Stimulated activated CD4-positive, alpha-beta T cell treated with anti-CD3 and anti-CD28 coated beads, Interleukin-15, amount 100 ng/mL, for 48 hours (primary cell): Measurements from ENCODE around the gene GLB1L3.
"Not testable (repeated sequence)": the region's sequence is repeated elsewhere in the genome, so short reads cannot be mapped to it uniquely, and the experiment has no call there.

Experiments used
- DNase-seq, 2 donors: peaks; one replicate each; pipeline ENCODE4 v3.0.0-alpha.2; 2020; ENCODE audit warnings: low read depth in 2 of 2

GLB1L3 gene

DNA sequence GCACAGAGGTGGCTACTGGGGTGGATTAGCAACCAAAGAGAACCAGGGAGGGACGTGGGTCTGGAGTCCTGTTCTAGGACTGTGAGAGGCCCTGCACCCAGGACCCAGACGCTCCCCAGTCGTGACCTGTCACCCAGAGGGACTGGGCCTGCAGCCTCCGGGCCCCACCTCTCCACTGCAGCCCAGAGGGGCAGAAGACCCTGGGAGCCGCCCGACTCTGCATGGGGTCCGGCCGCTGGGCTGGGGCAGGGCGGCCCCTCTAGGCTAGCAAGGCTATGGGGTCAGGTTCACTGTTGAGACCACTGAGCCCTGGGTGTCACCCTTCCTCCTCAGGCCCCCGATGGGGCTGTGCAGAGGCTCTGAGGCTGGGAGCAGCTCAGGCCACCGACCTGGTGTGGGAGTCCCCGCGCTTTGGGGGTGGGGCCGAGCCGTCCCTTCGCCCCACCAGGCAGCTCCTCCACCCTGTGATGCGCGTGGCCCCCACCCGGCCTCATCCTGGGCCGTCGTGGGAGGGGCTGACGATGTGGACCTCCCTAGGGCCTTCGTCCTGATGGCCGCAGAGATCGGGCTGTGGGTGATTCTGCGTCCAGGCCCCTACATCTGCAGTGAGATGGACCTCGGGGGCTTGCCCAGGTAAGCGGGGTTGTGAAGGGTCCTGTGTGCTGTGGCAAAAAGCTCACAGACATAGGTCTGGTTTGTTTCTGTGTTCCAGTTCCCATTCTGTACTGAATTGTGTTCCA is 68.5 kb downstream of the GLB1L3 start:
- not testable (repeated sequence) for DNase-seq

DNA sequence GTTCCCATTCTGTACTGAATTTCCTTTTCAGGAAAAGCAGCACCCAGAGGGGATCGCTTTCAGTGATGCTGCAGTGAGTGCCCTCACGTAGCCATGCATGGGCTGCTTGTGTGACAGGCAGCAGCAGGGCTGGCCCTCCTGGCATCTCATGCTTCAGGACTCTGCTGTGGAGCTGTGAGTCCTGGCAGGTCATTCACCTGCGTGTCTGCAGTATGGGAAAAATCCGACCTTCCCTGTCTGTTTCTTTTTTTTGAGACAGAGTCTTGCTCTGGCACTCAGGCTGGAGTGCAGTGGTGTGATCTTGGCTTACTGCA is 69.0 kb downstream of the GLB1L3 start:
- no peak for DNase-seq

DNA sequence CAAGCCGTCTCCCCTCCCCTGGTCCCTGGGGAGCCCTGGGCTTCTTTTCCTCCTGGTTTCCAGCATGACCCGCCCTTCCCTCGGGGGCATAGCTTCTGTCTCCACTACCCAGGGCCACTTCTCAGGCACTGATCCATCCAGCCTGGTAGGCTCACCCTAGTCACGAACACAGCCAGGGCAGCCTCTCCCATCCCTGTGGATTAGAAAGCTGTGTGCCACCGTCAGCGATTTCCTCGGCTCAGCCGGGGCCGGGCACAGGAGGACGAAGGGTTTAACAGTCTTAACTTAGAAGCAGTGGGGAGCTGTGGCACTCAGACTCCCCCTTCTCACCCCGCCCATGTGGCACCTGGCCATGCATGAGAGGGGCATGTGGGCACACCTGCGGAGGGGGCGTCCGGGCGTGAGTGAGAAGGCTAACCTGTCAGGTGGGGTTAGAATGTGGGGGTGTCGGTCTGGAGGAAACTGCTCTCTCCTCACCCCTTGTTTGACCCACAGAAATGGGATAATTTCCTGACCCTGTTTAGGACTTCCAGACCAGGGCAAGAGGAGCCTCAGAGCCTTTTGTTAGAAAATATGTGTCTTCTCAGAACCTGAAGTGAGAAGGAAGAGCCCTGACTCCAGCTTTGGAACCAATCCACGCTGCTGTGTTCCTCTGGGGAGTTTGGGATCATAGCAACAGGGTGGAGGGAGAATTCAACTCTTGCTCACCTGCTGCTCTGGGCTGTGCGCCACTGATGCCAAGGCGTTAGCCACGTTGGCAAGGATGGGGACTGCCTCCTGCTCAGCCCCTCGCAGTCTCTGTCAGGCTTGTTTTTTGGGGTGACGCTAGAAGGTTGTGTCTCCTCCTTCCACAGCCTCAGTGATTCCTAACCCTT is 70.2 kb downstream of the GLB1L3 start:
- DNase-seq = no peak

DNA sequence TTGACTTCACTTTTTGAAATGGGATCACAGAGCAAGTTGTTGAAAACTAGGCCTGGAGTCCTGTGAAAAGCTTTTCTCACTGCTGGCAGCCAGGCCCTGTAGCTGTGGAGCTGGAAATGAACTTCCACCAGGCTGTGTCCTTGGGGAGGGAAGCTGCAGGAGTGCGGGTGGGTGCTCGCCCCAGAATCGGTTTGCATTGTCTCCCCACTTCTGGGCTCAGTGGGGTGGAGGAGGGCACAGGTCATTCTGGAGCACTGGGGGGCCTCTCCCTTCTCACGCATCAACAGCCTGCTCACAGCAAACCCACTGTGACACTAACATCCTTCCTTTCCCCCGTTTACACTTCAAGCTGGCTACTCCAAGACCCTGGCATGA is 70.8 kb downstream of the GLB1L3 start:
- no peak for DNase-seq

DNA sequence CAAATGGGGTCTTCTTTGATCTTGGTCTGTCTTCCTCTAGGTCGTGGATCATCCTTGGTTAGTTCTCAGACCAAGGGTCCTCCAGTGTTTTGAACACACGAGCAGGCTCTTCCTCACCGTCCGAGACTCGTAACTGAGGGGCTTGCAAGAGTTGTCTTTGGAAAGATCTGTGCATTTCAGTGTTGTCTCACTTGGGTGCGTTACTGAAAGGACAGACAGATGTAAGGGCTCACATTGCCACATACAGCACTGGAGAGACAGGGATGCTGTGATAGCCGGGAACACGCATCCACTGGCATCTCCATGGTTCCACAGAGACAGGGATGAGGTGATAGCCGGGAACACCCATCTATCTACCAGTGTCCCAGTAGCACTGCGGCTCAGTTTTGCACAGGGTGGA is 71.3 kb downstream of the GLB1L3 start:
- DNase-seq = no peak

DNA sequence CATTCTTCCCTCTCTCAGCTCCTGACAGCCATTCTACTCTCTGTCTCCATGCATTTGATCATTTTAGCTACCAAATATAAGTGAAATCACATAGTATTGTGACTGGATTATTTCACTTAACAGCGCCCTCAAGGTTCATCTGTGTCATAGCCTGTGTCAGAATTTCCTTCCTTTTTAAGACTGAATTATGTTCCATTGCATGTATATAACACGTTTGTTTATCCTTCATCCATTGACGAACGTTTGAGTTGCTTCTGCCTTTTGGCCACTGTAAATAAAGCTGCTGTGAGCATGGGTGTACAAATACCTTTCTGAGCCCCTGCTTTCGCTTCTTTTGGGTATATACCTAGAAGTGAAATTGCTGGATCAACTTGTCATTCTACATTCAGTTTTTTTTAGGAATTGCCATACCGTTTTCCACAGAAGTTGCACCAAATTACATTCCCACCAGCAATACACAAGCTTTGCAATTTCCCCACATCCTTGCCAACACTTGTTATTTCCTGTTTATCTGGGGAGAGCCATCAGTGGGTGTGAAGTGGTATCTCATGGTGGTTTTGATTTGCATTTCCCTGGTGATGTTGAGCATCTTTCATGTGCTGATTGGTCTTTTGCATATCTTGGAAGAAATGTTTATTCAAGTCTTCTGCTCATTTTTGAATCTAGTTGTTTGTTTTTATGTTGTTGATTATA is 73.1 kb downstream of the GLB1L3 start:
- DNase-seq = no peak

DNA sequence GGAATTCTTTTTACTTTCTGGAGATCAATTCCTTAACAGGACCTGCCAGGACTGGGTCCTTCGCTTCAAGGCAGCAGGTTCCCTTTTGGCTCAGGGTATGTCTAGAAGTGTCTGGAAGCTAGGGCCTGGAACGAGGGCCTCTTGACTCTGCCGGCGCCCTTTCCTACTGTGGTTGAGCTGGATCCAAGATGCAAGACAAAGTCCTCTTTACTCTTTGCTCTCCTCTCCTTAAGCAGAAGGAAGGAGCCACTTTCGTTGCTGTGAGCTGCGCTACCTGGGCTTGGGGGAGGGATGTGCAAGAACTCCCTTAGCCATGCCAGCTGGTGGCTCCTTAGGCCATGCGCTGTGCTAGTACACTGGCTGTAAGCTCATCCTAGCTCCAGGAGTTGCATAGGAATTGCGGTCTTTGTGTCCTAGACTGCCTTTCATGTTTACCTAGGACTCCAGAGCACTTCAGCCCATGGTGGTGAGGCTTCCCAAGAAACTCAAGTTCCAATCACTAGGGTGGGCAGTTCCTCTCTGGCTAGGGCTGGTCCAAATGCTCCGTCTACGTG is 73.7 kb downstream of the GLB1L3 start:
- DNase-seq = no peak

DNA sequence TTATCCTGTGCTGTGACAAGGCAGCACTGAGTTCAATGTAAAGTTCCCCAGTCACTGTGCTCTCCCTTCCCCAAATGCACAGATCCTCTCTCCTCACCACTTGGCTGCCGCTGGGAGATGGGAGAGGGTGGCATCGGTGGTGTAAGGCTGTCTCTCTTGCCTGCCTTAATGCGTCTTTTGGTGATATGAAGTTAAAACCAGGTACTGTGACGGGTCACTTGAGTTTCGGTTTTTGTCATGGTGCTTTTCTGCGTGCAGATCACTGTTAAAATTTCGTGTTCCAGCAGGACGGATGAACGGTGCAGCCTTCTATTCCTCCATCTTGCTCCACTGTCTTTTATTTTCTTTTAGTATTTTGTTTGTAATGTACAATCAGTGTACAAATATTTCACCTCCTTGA is 74.2 kb downstream of the GLB1L3 start:
- DNase-seq = no peak

DNA sequence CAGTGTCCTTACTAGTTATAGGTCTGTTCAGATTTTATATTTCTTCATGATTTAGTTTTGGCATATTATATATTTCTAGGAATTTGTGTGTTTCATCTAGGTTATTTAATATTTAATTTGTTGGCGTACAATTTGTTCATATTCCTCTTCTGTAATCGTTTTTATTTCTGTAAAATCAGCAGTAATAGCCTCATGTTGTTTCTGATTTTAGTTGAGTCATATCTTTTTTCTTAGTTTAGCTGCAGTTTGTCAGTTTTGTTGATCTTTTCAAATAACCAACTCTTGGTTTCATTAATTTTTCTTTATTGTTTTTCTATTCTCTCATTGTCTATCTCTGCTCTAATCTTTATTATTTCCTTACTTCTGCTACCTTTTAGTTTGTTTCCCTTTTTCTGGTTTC is 75.9 kb downstream of the GLB1L3 start:
- no peak for DNase-seq

DNA sequence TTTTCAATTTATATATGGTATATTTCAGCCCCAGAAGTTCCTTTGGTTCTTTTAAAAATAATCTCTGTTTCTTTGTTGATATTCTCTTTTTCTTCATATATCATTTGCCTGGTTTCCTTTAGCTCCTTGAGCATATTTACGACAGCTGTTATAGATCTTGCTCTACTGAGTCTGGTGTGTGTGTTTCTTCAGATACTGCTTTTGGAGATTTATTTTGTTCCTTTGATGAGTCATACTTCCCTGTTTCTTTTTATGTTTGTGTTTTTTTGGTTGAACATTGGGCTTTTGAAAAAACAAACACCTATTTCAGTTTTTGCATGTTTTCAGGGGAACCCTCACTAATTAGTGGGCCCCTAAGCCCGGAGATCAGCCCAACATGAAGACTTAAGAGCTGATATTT is 79.0 kb downstream of the GLB1L3 start:
- DNase-seq = no peak

DNA sequence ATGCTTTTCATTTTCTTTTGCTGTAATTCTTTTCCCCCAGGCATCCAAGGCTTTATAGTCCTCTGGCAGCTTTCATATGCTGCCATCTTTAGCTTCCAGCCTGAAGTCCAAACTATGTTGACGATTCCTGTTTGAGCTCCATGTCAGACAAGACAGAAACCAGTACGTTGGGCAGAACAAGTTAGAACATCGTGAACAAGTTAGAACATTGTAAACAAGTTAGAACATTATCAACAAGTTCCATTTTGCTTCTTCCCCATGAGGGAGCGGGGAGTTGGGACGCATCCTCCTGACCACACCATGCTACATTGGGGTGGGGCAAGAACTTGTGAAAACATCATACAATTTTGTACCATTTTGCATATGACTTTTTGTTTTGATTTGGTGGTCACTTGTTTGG is 79.5 kb downstream of the GLB1L3 start:
- no peak for DNase-seq

DNA sequence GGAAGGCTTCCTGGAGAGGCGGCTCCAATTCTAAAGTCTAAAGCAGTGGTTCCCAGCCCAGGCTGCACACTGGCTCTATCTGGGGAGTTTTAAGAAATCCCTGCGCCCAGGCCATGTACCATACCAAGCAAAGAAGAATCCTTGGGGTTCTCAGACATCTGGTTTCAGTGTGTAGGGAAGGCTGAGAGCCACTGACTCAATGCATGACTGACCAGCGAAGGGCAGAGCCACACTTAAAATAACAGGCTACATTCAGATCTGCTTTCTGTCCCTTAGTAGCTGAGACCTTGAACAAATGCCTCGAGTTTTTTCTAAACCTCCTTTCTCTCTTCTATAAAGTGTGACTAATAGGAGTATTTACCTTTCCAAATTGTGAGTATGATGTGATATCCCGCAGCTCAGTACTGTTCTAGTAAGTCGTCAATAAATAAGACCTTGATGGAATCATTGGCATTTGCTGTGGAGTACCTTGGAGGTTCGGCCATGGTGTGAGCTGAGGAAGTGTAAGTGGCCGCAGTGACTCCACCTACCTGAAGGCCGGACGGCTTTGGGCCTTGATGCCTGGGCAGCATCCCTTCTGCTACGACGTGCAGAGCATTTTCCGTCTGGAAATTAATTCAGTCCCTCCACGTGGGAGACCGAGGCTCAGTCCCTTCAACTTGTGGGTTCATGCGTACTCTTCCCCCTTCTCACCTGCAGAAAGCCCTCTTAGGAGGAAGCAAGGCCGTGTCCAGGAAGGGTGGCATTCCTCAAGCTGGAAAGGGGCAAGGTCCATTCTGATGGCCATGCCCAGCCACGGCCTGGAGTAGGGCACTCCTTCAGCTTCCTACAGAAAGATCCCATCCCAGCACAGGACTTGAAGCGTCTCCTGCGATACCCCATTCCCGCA is 80.7 kb downstream of the GLB1L3 start:
- DNase-seq = no peak

DNA sequence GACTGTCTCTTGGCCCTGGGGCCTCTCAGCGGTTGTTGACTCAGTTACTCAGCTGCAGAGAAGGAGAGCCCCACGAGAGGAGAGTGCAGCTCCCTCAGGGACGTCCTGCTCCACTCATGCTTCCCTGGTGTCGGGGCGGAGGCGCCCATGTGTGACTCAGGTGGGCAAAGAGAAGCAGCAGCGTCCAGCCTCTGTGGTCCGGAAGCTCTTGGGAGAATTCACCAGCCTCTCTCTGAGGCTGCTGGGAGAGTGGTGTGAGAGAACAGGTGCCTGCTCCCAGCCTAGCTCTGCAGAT is 81.3 kb downstream of the GLB1L3 start:
- DNase-seq = no peak

DNA sequence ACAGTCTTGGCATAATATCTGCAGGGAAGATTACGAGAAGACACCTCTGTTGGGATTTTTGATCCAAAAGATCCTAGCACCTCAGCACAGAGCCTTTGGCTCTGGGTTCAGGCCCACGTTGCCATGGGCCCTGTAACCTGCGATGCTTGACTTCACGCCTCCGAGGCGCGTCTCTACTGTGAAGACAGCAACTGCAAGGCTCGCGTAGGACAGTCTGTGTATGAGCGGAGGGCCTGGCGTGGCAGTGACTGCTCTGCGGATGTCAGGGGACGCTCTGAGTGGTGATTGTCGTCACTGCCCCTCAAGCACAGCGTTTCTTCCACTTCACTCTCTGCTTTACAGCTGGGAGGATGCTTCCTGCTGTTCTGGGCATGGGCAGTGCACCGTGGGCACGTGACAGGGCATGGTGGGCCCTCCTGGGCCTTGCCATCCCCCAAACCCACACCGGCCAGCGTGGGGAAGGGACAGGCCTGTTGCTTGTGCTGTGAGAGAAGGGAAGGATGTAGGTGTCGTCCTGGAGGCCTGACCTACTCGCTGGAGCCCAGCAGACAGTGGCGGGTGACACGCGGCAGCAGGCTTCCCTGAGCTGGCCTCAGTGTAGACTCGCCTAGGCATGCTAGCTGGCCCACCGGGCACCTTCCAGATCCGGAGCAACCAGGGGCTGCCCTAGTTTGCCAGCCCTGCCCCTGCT is 82.1 kb downstream of the GLB1L3 start:
- DNase-seq = no peak

DNA sequence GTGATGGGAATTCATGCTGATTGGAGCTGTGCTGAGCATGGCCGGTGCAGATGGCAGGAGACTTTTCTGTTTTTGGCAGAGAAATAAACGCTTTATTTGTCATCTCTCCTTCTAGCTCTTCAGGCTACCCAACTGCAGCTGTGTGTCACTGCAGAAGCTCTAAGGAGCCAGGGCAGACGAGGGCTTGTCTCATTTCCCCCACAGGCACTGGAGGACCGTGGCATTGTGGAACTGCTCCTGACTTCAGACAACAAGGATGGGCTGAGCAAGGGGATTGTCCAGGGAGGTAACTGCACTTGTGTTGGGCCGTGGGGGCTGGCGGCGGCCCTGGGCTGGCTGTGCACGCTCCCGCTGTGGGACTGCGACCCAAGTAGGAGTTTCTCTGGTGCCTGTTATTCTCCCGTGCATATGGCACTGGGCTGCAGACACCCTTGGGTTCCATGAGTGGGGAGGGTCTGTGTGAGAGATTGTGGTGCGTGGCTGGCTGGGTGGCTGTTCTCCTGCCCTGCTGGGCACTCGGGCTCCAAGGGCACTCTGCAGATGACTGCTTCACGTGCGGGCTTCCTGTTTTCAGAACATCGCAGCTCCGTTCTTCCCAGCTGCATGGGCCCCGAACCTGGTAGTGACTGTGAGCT is 82.8 kb downstream of the GLB1L3 start:
- DNase-seq = no peak

DNA sequence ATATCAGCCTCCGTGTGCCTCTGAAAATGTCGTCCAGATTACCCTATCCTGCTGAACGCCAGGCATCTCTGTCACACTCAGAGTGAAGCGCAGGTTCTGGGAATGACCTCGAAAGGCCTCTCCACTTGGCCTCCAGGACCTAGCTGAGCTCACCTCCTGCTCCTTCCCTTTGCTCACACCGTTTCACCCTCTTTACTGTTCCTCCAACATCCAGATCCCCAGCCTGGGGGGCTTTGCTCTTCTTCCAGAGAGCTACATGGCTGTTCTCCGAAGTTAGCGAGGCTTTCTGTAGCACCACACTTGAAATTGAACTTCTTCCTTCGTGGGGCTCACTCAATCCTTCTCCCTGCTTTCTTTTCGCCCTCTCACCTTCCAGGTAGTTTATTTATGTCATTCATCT is 83.5 kb downstream of the GLB1L3 start:
- no peak for DNase-seq

DNA sequence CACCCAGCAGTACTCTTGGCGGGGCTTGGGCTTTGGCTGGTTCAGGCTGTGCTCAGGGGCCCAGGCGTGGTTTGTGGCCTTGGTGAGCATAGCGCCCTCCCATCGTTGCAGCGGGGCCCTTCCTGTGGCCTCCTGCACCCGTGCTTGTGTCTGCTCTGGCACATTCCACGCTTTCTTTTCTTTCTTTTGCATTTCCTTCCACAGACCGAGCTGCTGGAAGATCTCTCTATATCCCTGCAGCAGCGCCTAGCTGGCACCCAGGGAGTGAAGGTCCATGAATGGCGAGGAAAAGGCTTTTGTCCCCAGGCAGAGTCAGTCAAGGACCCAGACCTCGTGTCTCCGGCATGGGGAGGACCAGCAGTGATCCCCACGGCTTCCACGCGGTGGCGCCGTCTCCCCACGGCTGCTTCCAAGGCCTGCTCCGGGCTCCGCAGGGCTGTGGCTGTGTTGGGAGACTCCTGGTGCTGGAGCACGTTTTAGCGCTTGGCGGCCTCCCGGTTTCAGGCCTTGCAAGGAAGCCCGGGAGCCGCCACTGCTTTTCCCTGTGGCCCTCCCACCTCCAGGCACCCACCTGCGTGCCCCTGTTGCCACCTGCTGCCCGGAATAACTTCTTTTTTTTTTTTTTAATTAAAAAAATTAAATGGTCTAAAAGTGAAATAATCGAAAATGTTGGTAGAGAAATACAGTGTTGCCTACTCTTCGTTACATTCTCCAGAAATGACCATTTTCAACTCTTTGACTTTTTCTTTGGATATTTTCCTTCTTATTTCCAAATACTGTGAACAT is 84.1 kb downstream of the GLB1L3 start:
- DNase-seq = peak; percentile 58 to 65

DNA sequence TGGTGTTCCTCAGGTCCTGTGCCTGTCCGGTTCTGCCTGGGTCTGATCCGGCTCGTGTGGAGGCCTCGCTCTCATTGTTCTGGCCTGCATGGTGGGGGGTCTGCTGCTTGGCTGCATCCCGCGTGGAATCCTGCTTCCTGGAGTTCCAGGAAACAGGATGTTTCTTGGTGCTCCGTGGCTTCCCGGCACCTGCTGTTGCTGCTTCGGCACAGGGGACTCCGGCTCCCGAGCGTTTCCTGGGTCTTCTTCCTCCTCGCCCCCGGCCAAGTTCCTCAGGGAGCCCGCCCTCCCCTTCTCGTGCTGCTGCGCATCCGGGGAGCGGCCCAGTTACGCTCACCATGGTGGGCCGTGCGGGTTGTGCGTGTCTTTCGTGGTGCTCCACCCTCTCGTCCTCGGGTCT is 85.5 kb downstream of the GLB1L3 start:
- no peak for DNase-seq

DNA sequence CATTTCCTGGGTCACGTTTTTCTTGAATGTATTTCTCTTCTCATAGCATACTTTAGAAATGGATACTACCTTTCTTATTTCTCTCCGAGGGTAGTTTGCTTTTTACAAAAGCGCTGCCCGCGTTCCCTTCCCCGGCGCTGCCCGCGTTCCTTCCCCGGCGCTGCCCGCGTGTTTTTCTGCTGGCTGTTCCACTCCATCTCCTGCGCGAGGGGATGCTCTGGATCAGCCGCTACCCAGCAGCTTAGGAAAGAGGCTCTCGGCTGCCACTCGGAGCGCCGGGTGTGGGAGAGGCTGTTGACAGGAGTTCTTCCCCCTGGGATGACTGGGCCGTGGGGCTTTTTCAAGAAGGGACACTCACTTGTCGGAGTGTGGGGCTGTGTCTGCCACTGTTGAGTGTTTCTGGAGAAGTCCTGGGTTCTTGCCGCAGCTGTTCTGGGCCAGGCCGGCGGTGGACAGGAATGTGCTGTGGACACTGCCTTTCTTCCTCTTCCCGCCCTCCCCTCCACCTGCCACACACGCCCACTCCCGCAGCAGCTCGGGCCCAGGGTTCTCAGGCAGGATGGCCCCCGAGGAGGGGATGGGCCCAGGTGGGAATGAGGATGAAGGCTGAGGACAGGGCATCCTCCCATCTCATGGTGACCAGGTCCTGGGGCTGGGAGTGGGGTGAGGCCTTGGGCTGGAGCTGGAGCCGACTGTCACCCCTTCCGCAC is 86.2 kb downstream of the GLB1L3 start:
- DNase-seq = no peak
